Uterus (tissue), 4 donors: ENCODE data around the gene CD7. TPM values are rescaled to one million over a fixed set of nuclear protein-coding genes. Genes with fewer than 3 reads are reported as not detected.

Experiments
- DNase-seq, 2 donors: peaks; one replicate each; pipeline ENCODE4 v3.0.0-alpha.2; 2019 to 2020
- H3K27ac ChIP-seq, 2 donors: fragments of 200-600 bp; sonication (generic); 1 replicate in 1 of 2; 2 replicates in 1 of 2; pipeline ENCODE4 v1.5.1; 2016 to 2018
- H3K27me3 ChIP-seq, 2 donors: fragments of 200-600 bp; sonication (generic); one replicate each; pipeline ENCODE4 v1.5.1; 2018 to 2019; ENCODE audit warnings: control low read depth in 1 of 2
- H3K36me3 ChIP-seq, 2 donors: fragments of 200-600 bp; sonication (generic); one replicate each; pipeline ENCODE4 v1.5.1; 2019; ENCODE audit warnings: control low read depth in 1 of 2
- H3K4me1 ChIP-seq, 2 donors: fragments of 200-600 bp; sonication (generic); one replicate each; pipeline ENCODE4 v1.5.1; 2018 to 2019; ENCODE audit warnings: control low read depth in 1 of 2
- H3K4me3 ChIP-seq, 2 donors: fragments of 200-600 bp; sonication (generic); 1 replicate in 1 of 2; 2 replicates in 1 of 2; pipeline ENCODE4 v1.5.1; 2018 to 2019; ENCODE audit warnings: mild to moderate bottlenecking in 1 of 2
- H3K9me3 ChIP-seq, 2 donors: fragments of 200-600 bp; sonication (generic); one replicate each; pipeline ENCODE4 v1.5.1; 2019; ENCODE audit warnings: control low read depth in 1 of 2
- POLR2A ChIP-seq, 2 donors: fragments of 450-650 bp; IDR thresholded peaks; one replicate each; pipeline ENCODE4 v1.6.1; 2016; ENCODE audit warnings: antibody characterized with exemption in 2 of 2, mild to moderate bottlenecking in 1 of 2, moderate library complexity in 1 of 2
- intact Hi-C: fragments of 100-400 bp; cut with DNase I; formaldehyde crosslinking; loops from one replicate; pipeline ENCODE4 v1.15.1; 2023; ENCODE audit warnings: low total_unique reads
- total RNA-seq, 4 donors: library from RNA; depleted of rRNA in 3 of 4; stranded (reverse); fragments of >200 nt in 3 of 4; gene quantifications; one replicate each; pipeline versions ENCODE4 v1.1.0 to v1.2.4, GENCODE V29; 2014 to 2023
- TF ChIP-seq, protein P1 (sequence below), 4 experiments: fragments of 200-600 bp in 2 of 4; fragments of 450-650 bp in 2 of 4; sonication (generic) in 2 of 4; IDR thresholded peaks; one replicate each; pipeline ENCODE4 v1.5.1; 2016 to 2019; ENCODE audit warnings: antibody characterized with exemption in 4 of 4, mild to moderate bottlenecking in 2 of 4, moderate library complexity in 1 of 4
- donor health status: DM: yes; HTN: yes; CAD: no.

CD7 gene
- total RNA-seq, 4 donors from 2014 or later: 2.1 to 4.1 TPM; not detected in 2

GRCh38 chr17:82321947-82322466 lies 4.6 kb upstream of the CD7 start:
- H3K9me3 ChIP-seq: no peaks in the 10 kb centered on the region
- no peak overlapping the region for H3K4me3 ChIP-seq
- no peaks in the 10 kb centered on the region for H3K36me3 ChIP-seq
- H3K4me1 ChIP-seq: no peaks in the 10 kb centered on the region
- no peaks in the 10 kb centered on the region for H3K27me3 ChIP-seq
- intact Hi-C loops: loop anchor here (10.0 kb wide), 1 partner anchor 87 kb away; no protein-coding TSS in a partner anchor
- DNase-seq: no peak
- TF ChIP-seq, protein P1, sequence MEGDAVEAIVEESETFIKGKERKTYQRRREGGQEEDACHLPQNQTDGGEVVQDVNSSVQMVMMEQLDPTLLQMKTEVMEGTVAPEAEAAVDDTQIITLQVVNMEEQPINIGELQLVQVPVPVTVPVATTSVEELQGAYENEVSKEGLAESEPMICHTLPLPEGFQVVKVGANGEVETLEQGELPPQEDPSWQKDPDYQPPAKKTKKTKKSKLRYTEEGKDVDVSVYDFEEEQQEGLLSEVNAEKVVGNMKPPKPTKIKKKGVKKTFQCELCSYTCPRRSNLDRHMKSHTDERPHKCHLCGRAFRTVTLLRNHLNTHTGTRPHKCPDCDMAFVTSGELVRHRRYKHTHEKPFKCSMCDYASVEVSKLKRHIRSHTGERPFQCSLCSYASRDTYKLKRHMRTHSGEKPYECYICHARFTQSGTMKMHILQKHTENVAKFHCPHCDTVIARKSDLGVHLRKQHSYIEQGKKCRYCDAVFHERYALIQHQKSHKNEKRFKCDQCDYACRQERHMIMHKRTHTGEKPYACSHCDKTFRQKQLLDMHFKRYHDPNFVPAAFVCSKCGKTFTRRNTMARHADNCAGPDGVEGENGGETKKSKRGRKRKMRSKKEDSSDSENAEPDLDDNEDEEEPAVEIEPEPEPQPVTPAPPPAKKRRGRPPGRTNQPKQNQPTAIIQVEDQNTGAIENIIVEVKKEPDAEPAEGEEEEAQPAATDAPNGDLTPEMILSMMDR (IDR thresholded peaks at IDR 0.05): no peak
- no peak for TF ChIP-seq POLR2A (IDR thresholded peaks at IDR 0.05)
- no peak overlapping the region for H3K27ac ChIP-seq

GRCh38 chr17:82320956-82321927 lies 3.8 kb upstream of the CD7 start:
- Histone ChIP-seq H3K4me1 (no peaks in the 10 kb centered on the region), H3K4me3 (no peak overlapping the region), H3K27me3 (no peaks in the 10 kb centered on the region), H3K27ac (no peak overlapping the region), H3K9me3 (no peaks in the 10 kb centered on the region), H3K36me3 (no peaks in the 10 kb centered on the region)
- intact Hi-C loops: loop anchor here (10.0 kb wide), 1 partner anchor 86 kb away; no protein-coding TSS in a partner anchor
- peak in 1 of 2 donors; percentile 45 for DNase-seq
- TF ChIP-seq POLR2A (IDR thresholded peaks at IDR 0.05): peak in 1 of 2 donors; percentile 28
- TF ChIP-seq, protein P1 (IDR thresholded peaks at IDR 0.05): peak; percentile 74 to 96 (median 96)

GRCh38 chr17:82320140-82320840 lies 2.9 kb upstream of the CD7 start:
- no peak for DNase-seq
- TF ChIP-seq, protein P1 (IDR thresholded peaks at IDR 0.05): no peak
- TF ChIP-seq POLR2A (IDR thresholded peaks at IDR 0.05): no peak
- Histone ChIP-seq H3K4me1 (no peaks in the 10 kb centered on the region), H3K27me3 (peaks cover 0 to 8% of the 10 kb centered on the region in 2 donors), H3K27ac (no peak overlapping the region), H3K9me3 (no peaks in the 10 kb centered on the region), H3K4me3 (no peak overlapping the region), H3K36me3 (no peaks in the 10 kb centered on the region)
- intact Hi-C loops: loop anchor here (10.0 kb wide), 1 partner anchor 85 kb away; no protein-coding TSS in a partner anchor

GRCh38 chr17:82319619-82320062 lies 2.2 kb upstream of the CD7 start:
- intact Hi-C loops: loop anchor here (10.0 kb wide), 1 partner anchor 85 kb away; no protein-coding TSS in a partner anchor

More at GRCh38 chr17:82319619-82320062, 2.2 kb upstream of the CD7 start:
- no peaks in the 10 kb centered on the region for H3K36me3 ChIP-seq
- H3K9me3 ChIP-seq: no peaks in the 10 kb centered on the region
- no peaks in the 10 kb centered on the region for H3K4me1 ChIP-seq
- H3K27ac ChIP-seq: no peak overlapping the region
- no peak for DNase-seq
- TF ChIP-seq, protein P1 (IDR thresholded peaks at IDR 0.05): no peak
- TF ChIP-seq POLR2A (IDR thresholded peaks at IDR 0.05): no peak
- H3K27me3 ChIP-seq: peaks cover 0 to 15% of the 10 kb centered on the region in 2 donors
- no peak overlapping the region for H3K4me3 ChIP-seq
